ENCODE results near the gene RC3H2.

Gene RC3H2

DNA sequence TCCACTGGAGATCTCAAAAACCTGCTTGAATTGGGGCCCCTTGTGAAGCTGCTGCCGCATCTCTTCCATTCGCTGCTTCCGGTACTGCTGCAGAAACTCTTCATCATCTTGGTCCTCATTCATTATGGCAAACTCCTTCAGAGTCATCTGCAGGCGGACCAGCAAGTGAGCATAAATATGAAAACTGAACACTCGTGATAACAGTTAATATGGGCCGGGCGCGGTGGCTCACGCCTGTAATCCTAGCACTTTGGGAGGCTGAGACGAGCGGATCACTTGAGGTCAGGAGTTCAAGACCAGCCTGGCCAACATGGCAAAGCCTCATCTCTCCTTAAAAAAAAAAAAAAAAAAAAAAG is 84.7 kb downstream of the RC3H2 start:
- POLR2A ChIA-PET = interaction anchor here (0.6 kb wide), 1 partner anchor 1587 kb away, joined by 3 read pairs; no protein-coding TSS in a partner anchor
- TF ChIP-seq, protein P1, sequence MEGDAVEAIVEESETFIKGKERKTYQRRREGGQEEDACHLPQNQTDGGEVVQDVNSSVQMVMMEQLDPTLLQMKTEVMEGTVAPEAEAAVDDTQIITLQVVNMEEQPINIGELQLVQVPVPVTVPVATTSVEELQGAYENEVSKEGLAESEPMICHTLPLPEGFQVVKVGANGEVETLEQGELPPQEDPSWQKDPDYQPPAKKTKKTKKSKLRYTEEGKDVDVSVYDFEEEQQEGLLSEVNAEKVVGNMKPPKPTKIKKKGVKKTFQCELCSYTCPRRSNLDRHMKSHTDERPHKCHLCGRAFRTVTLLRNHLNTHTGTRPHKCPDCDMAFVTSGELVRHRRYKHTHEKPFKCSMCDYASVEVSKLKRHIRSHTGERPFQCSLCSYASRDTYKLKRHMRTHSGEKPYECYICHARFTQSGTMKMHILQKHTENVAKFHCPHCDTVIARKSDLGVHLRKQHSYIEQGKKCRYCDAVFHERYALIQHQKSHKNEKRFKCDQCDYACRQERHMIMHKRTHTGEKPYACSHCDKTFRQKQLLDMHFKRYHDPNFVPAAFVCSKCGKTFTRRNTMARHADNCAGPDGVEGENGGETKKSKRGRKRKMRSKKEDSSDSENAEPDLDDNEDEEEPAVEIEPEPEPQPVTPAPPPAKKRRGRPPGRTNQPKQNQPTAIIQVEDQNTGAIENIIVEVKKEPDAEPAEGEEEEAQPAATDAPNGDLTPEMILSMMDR (IDR thresholded peaks at IDR 0.05; ENCODE audit: control extremely low read depth, extremely low read depth, low read depth, missing control alignments) = no peak
- no peak for DNase-seq (ENCODE audit: extremely low spot score)
- CTCF ChIA-PET = interaction anchor here (1.1 to 1.2 kb wide), 2 partner anchors 15 to 17 kb away, joined by 4 to 5 read pairs; no protein-coding TSS in a partner anchor

GRCh38 chr9:122819791-122820489 is 85.2 kb downstream of the RC3H2 start:
- ChIA-PET CTCF (interaction anchor here (1.2 kb wide), 1 partner anchor 18 kb away, joined by 4 read pairs; no protein-coding TSS in a partner anchor), POLR2A (no interaction called here)
- DNase-seq (ENCODE audit: extremely low spot score) = no peak
- TF ChIP-seq, protein P1 (IDR thresholded peaks at IDR 0.05; ENCODE audit: control extremely low read depth, extremely low read depth, low read depth, missing control alignments) = no peak

DNA sequence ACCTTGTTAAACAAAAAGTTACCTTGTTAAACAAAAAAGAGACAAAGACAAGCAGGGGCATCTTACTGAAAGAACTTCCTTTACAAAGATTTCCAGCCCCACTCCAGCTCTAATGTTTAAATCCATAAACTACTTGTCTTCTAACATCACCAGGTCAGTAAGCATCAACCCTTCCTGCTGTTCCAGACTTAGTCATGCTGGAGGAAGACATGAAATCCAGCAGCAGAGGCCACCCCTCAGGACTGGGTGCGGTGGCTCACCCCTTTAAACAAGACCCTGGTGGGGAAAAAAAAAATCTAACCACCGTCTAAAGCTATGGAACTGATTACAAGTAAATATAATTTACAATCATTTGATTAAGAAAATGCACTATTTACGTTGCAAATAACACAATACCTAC is 85.8 kb downstream of the RC3H2 start:
- no peak for DNase-seq (ENCODE audit: extremely low spot score)
- CTCF ChIA-PET = interaction anchor here (1.8 kb wide), 1 partner anchor 11 kb away, joined by 6 read pairs; no protein-coding TSS in a partner anchor
- POLR2A ChIA-PET = no interaction called here
- TF ChIP-seq, protein P1 (IDR thresholded peaks at IDR 0.05; ENCODE audit: control extremely low read depth, extremely low read depth, low read depth, missing control alignments) = no peak

- DNase-seq (ENCODE audit: extremely low spot score) = no peak
- TF ChIP-seq, protein P1 (IDR thresholded peaks at IDR 0.05; ENCODE audit: control extremely low read depth, extremely low read depth, low read depth, missing control alignments) = no peak
- POLR2A ChIA-PET = no interaction called here
- CTCF ChIA-PET = interaction anchor here (0.7 to 1.6 kb wide), 5 partner anchors 8 to 717 kb away, joined by 3 to 4 read pairs (median 4); no protein-coding TSS in a partner anchor
Measured at GRCh38 chr9:122816163-122816867, 88.8 kb downstream of the RC3H2 start.

- ChIA-PET CTCF (interaction anchor here (1.2 kb wide), 1 partner anchor 351 kb away, joined by 4 read pairs; no protein-coding TSS in a partner anchor), POLR2A (interaction anchor here (0.6 kb wide), 1 partner anchor 8 kb away, joined by 5 read pairs; no protein-coding TSS in a partner anchor)
- TF ChIP-seq, protein P1 (IDR thresholded peaks at IDR 0.05; ENCODE audit: control extremely low read depth, extremely low read depth, low read depth, missing control alignments) = no peak
- no peak for DNase-seq (ENCODE audit: extremely low spot score)
Measured at GRCh38 chr9:122815544-122815943, 89.6 kb downstream of the RC3H2 start.

- TF ChIP-seq, protein P1 (IDR thresholded peaks at IDR 0.05; ENCODE audit: control extremely low read depth, extremely low read depth, low read depth, missing control alignments) = no peak
- CTCF ChIA-PET = no interaction called here
- POLR2A ChIA-PET = no interaction called here
- DNase-seq (ENCODE audit: extremely low spot score) = no peak
Measured at GRCh38 chr9:122814545-122814944, 90.6 kb downstream of the RC3H2 start.

Data from GM10248 (cell line).